ENCODE data around the gene PPFIBP1.

The PPFIBP1 gene

GRCh38 chr12:27488479-27488878 is 35.5 kb upstream of the PPFIBP1 start:
- no peak overlapping the region for H3K4me3 ChIP-seq (ENCODE audit: low read depth, low read length)
- peak; percentile 15 for TF ChIP-seq CTCF (IDR thresholded peaks at IDR 0.05; ENCODE audit: low read depth, low read length)
- no peak for DNase-seq (ENCODE audit: low read depth, low spot score)
- in situ Hi-C loops (cut with HindIII; ENCODE audit: low sequenced_read_pairs) = no loop called here

- in situ Hi-C loops (cut with HindIII; ENCODE audit: low sequenced_read_pairs) = no loop called here
- H3K4me3 ChIP-seq (ENCODE audit: low read depth, low read length) = no peak overlapping the region
- no peak for DNase-seq (ENCODE audit: low read depth, low spot score)
- TF ChIP-seq CTCF (IDR thresholded peaks at IDR 0.05; ENCODE audit: low read depth, low read length) = no peak
Observed at GRCh38 chr12:27491226-27491625, 32.8 kb upstream of the PPFIBP1 start.

- in situ Hi-C loops (cut with HindIII; ENCODE audit: low sequenced_read_pairs) = no loop called here
- TF ChIP-seq CTCF (IDR thresholded peaks at IDR 0.05; ENCODE audit: low read depth, low read length) = no peak
- H3K4me3 ChIP-seq (ENCODE audit: low read depth, low read length) = no peak overlapping the region
- no peak for DNase-seq (ENCODE audit: low read depth, low spot score)
Observed at GRCh38 chr12:27493260-27493940, 30.6 kb upstream of the PPFIBP1 start.

- TF ChIP-seq CTCF (IDR thresholded peaks at IDR 0.05; ENCODE audit: low read depth, low read length) = no peak
- H3K4me3 ChIP-seq (ENCODE audit: low read depth, low read length) = no peak overlapping the region
- DNase-seq (ENCODE audit: low read depth, low spot score) = no peak
- in situ Hi-C loops (cut with HindIII; ENCODE audit: low sequenced_read_pairs) = no loop called here
Observed at GRCh38 chr12:27497446-27497845, 26.6 kb upstream of the PPFIBP1 start.

- in situ Hi-C loops (cut with HindIII; ENCODE audit: low sequenced_read_pairs) = no loop called here
- TF ChIP-seq CTCF (IDR thresholded peaks at IDR 0.05; ENCODE audit: low read depth, low read length) = no peak
- DNase-seq (ENCODE audit: low read depth, low spot score) = no peak
- no peak overlapping the region for H3K4me3 ChIP-seq (ENCODE audit: low read depth, low read length)
Observed at GRCh38 chr12:27498149-27498548, 25.9 kb upstream of the PPFIBP1 start.

GRCh38 chr12:27498761-27499160 is 25.2 kb upstream of the PPFIBP1 start:
- DNase-seq (ENCODE audit: low read depth, low spot score) = no peak
- TF ChIP-seq CTCF (IDR thresholded peaks at IDR 0.05; ENCODE audit: low read depth, low read length) = no peak
- H3K4me3 ChIP-seq (ENCODE audit: low read depth, low read length) = no peak overlapping the region
- in situ Hi-C loops (cut with HindIII; ENCODE audit: low sequenced_read_pairs) = no loop called here
